SK-N-MC (cell line): ENCODE measurements around the gene ASCC3.

Experiments
- EZH2 ChIP-seq: fragments of 200-600 bp; sonication (generic); IDR thresholded peaks from one replicate; pipeline ENCODE4 v1.6.1; 2017; ENCODE audit warnings: antibody characterized with exemption
- FOXP2 ChIP-seq: optimal IDR thresholded peaks from 2 replicates; pipeline ENCODE3; 2011; ENCODE audit warnings: mild to moderate bottlenecking, moderate library complexity; ENCODE audit not compliant: insufficient read depth; ENCODE audit errors: extremely low read length, control extremely low read depth
- POLR2AphosphoS5 ChIP-seq: IDR thresholded peaks from 2 replicates; pipeline ENCODE4 v1.6.1; 2012; ENCODE audit warnings: mild to moderate bottlenecking, low read depth, low read length, borderline replicate concordance

GRCh38 chr6:100796049-100796823 is 84.9 kb downstream of the ASCC3 start:
- TF ChIP-seq EZH2 (no peak), POLR2AphosphoS5 (no peak), FOXP2 (no peak)
